HL-60 (cell line): ENCODE data around the gene AGPAT2.

Experiments used
- POLR2AphosphoS5 ChIP-seq: IDR thresholded peaks from 2 replicates; pipeline ENCODE4 v1.6.1; 2012; ENCODE audit warnings: low read depth
- TF ChIP-seq, protein P1 (sequence below): IDR thresholded peaks from 2 replicates; pipeline ENCODE4 v1.6.1; 2012; ENCODE audit warnings: low read depth; ENCODE audit not compliant: insufficient replicate concordance
- TF ChIP-seq, protein P2 (sequence below): IDR thresholded peaks from one replicate; pipeline ENCODE4 v1.5.1; 2011; ENCODE audit warnings: low read length, control low read depth, inconsistent platforms; ENCODE audit not compliant: insufficient read depth

DNA sequence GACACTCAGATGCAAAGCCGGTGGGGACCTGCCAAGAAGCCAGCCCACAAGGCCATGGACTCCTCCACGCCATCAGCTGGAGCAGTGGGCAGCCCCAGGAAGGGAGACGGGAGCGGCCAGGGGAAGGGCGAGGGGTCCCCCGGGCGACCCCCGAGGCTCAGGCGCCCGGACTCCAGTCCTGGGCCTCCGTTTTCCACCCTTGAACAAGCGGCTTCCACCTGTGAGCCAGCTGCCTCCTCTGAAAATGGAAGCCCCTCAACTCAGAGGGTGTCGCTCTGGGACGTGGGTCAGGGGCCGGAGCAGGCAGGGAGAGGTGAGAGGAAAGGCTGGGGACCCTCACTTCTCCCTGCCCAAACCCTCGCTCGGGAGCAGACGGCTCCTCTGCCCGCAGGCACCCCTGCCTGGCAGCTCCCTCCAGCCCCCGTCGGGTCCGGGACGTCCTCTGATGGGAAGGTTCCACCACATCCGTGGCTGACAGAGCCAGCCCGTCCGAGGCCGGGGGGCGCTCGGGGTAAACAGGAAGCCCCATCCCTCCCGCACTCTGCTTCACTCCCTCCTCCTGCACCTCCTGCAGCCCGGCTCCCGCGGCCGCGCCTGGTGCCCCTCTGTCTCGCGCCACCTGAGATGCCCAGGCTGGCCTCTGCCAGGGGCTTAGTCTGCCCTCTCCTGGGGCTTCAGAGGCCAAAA is 28.3 kb downstream of the AGPAT2 start:
- TF ChIP-seq, protein P1, sequence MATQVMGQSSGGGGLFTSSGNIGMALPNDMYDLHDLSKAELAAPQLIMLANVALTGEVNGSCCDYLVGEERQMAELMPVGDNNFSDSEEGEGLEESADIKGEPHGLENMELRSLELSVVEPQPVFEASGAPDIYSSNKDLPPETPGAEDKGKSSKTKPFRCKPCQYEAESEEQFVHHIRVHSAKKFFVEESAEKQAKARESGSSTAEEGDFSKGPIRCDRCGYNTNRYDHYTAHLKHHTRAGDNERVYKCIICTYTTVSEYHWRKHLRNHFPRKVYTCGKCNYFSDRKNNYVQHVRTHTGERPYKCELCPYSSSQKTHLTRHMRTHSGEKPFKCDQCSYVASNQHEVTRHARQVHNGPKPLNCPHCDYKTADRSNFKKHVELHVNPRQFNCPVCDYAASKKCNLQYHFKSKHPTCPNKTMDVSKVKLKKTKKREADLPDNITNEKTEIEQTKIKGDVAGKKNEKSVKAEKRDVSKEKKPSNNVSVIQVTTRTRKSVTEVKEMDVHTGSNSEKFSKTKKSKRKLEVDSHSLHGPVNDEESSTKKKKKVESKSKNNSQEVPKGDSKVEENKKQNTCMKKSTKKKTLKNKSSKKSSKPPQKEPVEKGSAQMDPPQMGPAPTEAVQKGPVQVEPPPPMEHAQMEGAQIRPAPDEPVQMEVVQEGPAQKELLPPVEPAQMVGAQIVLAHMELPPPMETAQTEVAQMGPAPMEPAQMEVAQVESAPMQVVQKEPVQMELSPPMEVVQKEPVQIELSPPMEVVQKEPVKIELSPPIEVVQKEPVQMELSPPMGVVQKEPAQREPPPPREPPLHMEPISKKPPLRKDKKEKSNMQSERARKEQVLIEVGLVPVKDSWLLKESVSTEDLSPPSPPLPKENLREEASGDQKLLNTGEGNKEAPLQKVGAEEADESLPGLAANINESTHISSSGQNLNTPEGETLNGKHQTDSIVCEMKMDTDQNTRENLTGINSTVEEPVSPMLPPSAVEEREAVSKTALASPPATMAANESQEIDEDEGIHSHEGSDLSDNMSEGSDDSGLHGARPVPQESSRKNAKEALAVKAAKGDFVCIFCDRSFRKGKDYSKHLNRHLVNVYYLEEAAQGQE: no peak
- TF ChIP-seq, protein P2, sequence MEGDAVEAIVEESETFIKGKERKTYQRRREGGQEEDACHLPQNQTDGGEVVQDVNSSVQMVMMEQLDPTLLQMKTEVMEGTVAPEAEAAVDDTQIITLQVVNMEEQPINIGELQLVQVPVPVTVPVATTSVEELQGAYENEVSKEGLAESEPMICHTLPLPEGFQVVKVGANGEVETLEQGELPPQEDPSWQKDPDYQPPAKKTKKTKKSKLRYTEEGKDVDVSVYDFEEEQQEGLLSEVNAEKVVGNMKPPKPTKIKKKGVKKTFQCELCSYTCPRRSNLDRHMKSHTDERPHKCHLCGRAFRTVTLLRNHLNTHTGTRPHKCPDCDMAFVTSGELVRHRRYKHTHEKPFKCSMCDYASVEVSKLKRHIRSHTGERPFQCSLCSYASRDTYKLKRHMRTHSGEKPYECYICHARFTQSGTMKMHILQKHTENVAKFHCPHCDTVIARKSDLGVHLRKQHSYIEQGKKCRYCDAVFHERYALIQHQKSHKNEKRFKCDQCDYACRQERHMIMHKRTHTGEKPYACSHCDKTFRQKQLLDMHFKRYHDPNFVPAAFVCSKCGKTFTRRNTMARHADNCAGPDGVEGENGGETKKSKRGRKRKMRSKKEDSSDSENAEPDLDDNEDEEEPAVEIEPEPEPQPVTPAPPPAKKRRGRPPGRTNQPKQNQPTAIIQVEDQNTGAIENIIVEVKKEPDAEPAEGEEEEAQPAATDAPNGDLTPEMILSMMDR: no peak
- no peak for TF ChIP-seq POLR2AphosphoS5
